GM12878 (cell line): ENCODE data around the gene POP5.
"Not testable (repeated sequence)": the region's sequence is repeated elsewhere in the genome, so short reads cannot be mapped to it uniquely, and the experiment has no call there.

Source experiments
- BHLHE40 ChIP-seq, 2 experiments: fragments of 450-650 bp in 1 of 2; IDR thresholded peaks; 2 replicates each; pipeline ENCODE4 v1.6.1; 2011 to 2017; ENCODE audit warnings: low read depth in 2 of 2, borderline replicate concordance in 1 of 2, improper control_type of control experiment in 1 of 2, low read length in 1 of 2, mild to moderate bottlenecking in 1 of 2
- CREB1 ChIP-seq: IDR thresholded peaks from 2 replicates; pipeline ENCODE4 v1.6.1; 2012; ENCODE audit warnings: low read depth, mild to moderate bottlenecking, inconsistent platforms
- HDAC2 ChIP-seq: fragments of 200-600 bp; sonication (generic); IDR thresholded peaks from 2 replicates; pipeline ENCODE4 v1.6.1; 2017
- NFIC ChIP-seq: IDR thresholded peaks from 2 replicates; pipeline ENCODE4 v1.6.1; 2012; ENCODE audit warnings: low read depth, mild to moderate bottlenecking, inconsistent platforms, low read length, moderate library complexity
- PAX8 ChIP-seq: fragments of 450-650 bp; IDR thresholded peaks from 2 replicates; pipeline ENCODE4 v1.6.1; 2017; ENCODE audit warnings: mild to moderate bottlenecking, moderate library complexity
- POLR2A ChIP-seq: IDR thresholded peaks from 2 replicates; pipeline ENCODE4 v1.6.1; 2011; ENCODE audit warnings: low read depth, mild to moderate bottlenecking, low read length
- RELA ChIP-seq: fragments of 450-650 bp; IDR thresholded peaks from 2 replicates; pipeline ENCODE4 v1.8.0; 2014; ENCODE audit warnings: borderline replicate concordance; ENCODE audit not compliant: partially characterized antibody
- SIN3A ChIP-seq: IDR thresholded peaks from 2 replicates; pipeline ENCODE4 v1.6.1; 2012; ENCODE audit warnings: low read depth, low read length, improper control_type of control experiment
- TF ChIP-seq, protein P1 (sequence below), 3 experiments: IDR thresholded peaks in 2 of 3; conservative IDR thresholded peaks in 1 of 3; 2 replicates each; pipeline ENCODE4 v1.5.1; 2011; ENCODE audit warnings: low read depth in 3 of 3, low read length in 3 of 3, mild to moderate bottlenecking in 3 of 3, control low read depth in 2 of 3, moderate library complexity in 2 of 3, inconsistent platforms in 1 of 3, mixed read lengths in 1 of 3; ENCODE audit not compliant: control insufficient read depth in 2 of 3, insufficient read depth in 1 of 3; ENCODE audit errors: extremely low read depth in 1 of 3
- TF ChIP-seq, protein P2 (sequence below): IDR thresholded peaks from 2 replicates; pipeline ENCODE4 v1.6.1; 2011; ENCODE audit warnings: low read depth, mild to moderate bottlenecking, low read length, moderate library complexity, borderline replicate concordance; ENCODE audit errors: extremely low read depth
- TF ChIP-seq, protein P3 (sequence below): fragments of 450-650 bp; IDR thresholded peaks from 2 replicates; pipeline ENCODE4 v1.6.1; 2017; ENCODE audit warnings: mild to moderate bottlenecking, moderate library complexity

DNA sequence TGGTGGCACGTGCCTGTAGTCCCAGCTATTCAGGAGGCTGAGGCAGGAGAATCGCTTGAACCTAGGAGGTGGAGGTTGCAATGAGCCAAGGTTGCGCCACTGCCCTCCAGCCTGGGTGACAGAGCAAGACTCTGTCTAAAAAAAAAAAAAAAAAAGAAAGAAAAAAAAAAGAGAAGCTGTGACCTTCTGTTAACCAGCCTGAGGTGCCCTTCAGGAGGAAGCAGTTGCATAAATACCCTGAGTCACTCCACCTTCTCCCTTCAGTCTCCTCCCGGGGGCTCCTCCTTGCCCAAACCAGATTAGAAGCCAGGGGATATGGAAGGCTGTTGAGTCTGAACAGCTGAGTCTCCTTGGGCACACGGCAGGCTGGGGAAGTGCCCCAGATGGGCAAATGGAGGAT is 21.2 kb upstream of the POP5 start:
- TF ChIP-seq CREB1, HDAC2, PAX8, SIN3A, NFIC, POLR2A, RELA: not testable (repeated sequence)
- TF ChIP-seq, protein P1, sequence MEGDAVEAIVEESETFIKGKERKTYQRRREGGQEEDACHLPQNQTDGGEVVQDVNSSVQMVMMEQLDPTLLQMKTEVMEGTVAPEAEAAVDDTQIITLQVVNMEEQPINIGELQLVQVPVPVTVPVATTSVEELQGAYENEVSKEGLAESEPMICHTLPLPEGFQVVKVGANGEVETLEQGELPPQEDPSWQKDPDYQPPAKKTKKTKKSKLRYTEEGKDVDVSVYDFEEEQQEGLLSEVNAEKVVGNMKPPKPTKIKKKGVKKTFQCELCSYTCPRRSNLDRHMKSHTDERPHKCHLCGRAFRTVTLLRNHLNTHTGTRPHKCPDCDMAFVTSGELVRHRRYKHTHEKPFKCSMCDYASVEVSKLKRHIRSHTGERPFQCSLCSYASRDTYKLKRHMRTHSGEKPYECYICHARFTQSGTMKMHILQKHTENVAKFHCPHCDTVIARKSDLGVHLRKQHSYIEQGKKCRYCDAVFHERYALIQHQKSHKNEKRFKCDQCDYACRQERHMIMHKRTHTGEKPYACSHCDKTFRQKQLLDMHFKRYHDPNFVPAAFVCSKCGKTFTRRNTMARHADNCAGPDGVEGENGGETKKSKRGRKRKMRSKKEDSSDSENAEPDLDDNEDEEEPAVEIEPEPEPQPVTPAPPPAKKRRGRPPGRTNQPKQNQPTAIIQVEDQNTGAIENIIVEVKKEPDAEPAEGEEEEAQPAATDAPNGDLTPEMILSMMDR (IDR thresholded peaks at IDR 0.05 in 2 of 3, conservative IDR thresholded peaks at IDR 0.05 in 1 of 3; ENCODE audit: control insufficient read depth in 2 of 3, extremely low read depth in 1 of 3, insufficient read depth in 1 of 3, low read depth in 3 of 3, low read length in 3 of 3): not testable (repeated sequence)
- TF ChIP-seq, protein P2, sequence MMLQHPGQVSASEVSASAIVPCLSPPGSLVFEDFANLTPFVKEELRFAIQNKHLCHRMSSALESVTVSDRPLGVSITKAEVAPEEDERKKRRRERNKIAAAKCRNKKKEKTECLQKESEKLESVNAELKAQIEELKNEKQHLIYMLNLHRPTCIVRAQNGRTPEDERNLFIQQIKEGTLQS: not testable (repeated sequence)
- 0 out of 4 replicates have a peak, but pooled peaks of 1 of the 2 experiments have one; percentile 26 for TF ChIP-seq BHLHE40 (IDR thresholded peaks at IDR 0.05; ENCODE audit: borderline replicate concordance in 1 of 2, low read depth in 2 of 2, low read length in 1 of 2)
- TF ChIP-seq, protein P3, sequence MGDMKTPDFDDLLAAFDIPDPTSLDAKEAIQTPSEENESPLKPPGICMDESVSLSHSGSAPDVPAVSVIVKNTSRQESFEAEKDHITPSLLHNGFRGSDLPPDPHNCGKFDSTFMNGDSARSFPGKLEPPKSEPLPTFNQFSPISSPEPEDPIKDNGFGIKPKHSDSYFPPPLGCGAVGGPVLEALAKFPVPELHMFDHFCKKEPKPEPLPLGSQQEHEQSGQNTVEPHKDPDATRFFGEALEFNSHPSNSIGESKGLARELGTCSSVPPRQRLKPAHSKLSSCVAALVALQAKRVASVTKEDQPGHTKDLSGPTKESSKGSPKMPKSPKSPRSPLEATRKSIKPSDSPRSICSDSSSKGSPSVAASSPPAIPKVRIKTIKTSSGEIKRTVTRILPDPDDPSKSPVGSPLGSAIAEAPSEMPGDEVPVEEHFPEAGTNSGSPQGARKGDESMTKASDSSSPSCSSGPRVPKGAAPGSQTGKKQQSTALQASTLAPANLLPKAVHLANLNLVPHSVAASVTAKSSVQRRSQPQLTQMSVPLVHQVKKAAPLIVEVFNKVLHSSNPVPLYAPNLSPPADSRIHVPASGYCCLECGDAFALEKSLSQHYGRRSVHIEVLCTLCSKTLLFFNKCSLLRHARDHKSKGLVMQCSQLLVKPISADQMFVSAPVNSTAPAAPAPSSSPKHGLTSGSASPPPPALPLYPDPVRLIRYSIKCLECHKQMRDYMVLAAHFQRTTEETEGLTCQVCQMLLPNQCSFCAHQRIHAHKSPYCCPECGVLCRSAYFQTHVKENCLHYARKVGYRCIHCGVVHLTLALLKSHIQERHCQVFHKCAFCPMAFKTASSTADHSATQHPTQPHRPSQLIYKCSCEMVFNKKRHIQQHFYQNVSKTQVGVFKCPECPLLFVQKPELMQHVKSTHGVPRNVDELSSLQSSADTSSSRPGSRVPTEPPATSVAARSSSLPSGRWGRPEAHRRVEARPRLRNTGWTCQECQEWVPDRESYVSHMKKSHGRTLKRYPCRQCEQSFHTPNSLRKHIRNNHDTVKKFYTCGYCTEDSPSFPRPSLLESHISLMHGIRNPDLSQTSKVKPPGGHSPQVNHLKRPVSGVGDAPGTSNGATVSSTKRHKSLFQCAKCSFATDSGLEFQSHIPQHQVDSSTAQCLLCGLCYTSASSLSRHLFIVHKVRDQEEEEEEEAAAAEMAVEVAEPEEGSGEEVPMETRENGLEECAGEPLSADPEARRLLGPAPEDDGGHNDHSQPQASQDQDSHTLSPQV: not testable (repeated sequence)
